ENCODE measurements around the gene ORC4. TPM values are rescaled to one million over a fixed set of nuclear protein-coding genes. Genes with fewer than 3 reads are reported as not detected.
A peak's percentile ranks its signal among the peaks of the same experiment; 100 is the strongest.
"Not testable (repeated sequence)": the region's sequence is repeated elsewhere in the genome, so short reads cannot be mapped to it uniquely, and the experiment has no call there.

ORC4 gene
- total RNA-seq, 1 donor from 2014 or later, result 36.2 TPM

DNA sequence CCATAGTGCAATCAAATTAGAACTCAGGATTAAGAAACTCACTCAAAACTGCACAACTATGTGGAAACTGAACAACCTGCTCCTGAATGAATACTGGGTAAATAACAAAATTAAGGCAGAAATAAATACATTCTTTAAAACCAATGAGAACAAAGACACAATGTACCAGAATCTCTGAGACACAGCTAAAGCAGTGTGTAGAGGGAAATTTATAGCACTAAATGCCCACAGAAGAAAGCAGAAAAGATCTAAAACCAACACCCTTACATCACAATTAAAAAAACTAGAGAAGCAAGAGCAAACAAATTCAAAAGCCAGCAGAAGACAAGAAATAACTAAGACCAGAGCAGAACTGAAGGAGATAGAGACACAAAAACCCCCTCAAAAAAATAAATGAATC, 18.1 kb downstream of the ORC4 start:
- H3K9me3 Mint-ChIP-seq, result peaks cover 15% of the 10 kb centered on the region
- H3K27ac Mint-ChIP-seq; H3K4me3 Mint-ChIP-seq; H3K4me1 Mint-ChIP-seq; intact Hi-C loops (cut with micrococcal nuclease); DNase-seq; H3K27me3 Mint-ChIP-seq: not testable (repeated sequence)
- H3K36me3 Mint-ChIP-seq (ENCODE audit: low read depth), result peaks cover 28% of the 10 kb centered on the region

DNA sequence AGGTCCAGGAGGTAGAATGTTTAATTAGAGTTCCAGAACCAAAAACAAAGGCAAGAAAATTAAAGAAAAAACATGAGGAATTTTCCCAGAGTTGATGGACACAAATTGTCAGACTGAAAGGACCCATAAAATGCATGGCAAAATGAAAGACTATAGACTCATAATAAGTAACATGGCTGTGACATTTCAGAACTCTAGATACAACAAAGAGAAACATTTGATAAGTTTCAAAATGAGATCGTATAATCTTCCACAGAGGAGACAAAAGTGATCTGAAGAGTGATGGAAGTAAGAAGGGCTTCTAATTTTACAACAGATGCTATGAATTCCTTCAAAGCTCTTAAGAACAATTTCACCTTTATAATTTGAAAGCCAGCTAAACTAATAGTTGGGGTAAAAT, 20.4 kb downstream of the ORC4 start:
- Mint-ChIP-seq H3K27me3 (no peaks in the 10 kb centered on the region), H3K4me1 (peaks cover 9% of the 10 kb centered on the region), H3K27ac (no peak overlapping the region), H3K9me3 (peaks cover 22% of the 10 kb centered on the region), H3K36me3 (ENCODE audit: low read depth) (peaks cover 29% of the 10 kb centered on the region), H3K4me3 (no peak overlapping the region)
- DNase-seq, result no peak
- intact Hi-C loops (cut with micrococcal nuclease), result no loop called here

DNA sequence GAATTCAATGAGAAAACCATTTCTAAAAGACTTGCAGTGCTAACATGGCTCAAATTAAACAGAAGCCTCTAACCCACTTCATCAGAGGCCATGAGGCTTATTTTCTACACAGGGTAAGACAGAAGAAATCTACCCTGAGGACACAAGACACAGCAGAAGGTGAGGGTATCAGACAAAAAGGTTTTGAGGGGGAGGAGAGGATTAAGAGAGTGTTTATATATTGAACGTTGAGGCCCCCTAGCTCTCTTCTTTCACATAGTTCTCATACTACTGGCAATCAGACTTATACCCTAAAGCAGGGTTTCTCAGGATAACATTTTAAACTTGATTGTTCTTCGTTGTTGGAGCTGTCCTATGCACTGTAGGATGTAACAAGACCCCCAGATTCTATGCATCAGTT, 21.4 kb downstream of the ORC4 start:
- Mint-ChIP-seq H3K4me1 (peaks cover 9% of the 10 kb centered on the region), H3K27ac (no peak overlapping the region), H3K27me3 (no peaks in the 10 kb centered on the region), H3K4me3 (no peak overlapping the region), H3K9me3 (peaks cover 22% of the 10 kb centered on the region), H3K36me3 (ENCODE audit: low read depth) (peaks cover 29% of the 10 kb centered on the region)
- no peak for DNase-seq
- intact Hi-C loops (cut with micrococcal nuclease), result no loop called here

DNA sequence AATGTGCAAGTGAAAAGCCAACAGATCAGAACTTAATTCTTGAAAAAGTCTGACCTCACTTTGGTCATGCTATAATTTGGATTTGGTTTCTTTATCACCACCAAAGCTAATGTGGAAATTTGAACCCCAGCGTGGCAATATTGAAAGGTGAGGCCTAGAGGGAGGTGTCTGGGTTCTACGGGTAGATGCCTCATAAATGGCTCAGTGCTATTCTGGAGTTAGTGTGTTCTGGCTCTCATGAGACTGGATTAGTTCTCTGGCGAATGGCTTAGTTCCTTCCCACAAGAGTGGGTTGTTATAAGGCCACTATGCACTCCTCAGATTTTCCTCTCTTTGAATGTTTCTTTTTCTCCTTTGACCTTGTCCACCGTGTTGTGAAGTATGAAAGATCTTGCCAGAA, 22.3 kb downstream of the ORC4 start:
- no peak for DNase-seq
- Mint-ChIP-seq H3K27ac (no peak overlapping the region), H3K9me3 (peaks cover 18% of the 10 kb centered on the region), H3K27me3 (no peaks in the 10 kb centered on the region), H3K36me3 (ENCODE audit: low read depth) (peaks cover 26% of the 10 kb centered on the region), H3K4me3 (no peak overlapping the region), H3K4me1 (peaks cover 9% of the 10 kb centered on the region)
- intact Hi-C loops (cut with micrococcal nuclease), result no loop called here

DNA sequence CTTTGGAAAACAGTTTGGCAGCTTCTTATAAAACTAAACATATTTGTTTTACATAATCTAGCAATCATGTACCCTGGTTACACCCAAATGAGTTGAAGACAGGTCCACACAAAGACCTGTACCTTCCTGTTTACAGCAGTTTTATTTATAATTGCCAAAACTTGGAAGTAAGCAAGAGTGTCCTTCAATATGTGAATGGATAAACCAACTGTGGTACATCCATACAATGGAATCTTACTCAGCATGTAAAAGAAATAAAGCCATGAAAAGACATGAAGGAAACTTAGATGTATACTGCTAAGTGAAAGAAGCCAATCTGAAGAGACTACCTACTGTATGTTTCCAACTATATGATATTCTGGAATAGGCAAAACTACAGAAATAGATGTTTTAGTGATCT, 23.7 kb downstream of the ORC4 start:
- DNase-seq, result no peak
- no peak overlapping the region for H3K4me3 Mint-ChIP-seq
- peaks cover 18% of the 10 kb centered on the region for H3K36me3 Mint-ChIP-seq (ENCODE audit: low read depth)
- intact Hi-C loops (cut with micrococcal nuclease), result no loop called here
- H3K9me3 Mint-ChIP-seq, result peaks cover 8% of the 10 kb centered on the region
- no peaks in the 10 kb centered on the region for H3K27me3 Mint-ChIP-seq
- H3K27ac Mint-ChIP-seq, result no peak overlapping the region
- H3K4me1 Mint-ChIP-seq, result peaks cover 14% of the 10 kb centered on the region

DNA sequence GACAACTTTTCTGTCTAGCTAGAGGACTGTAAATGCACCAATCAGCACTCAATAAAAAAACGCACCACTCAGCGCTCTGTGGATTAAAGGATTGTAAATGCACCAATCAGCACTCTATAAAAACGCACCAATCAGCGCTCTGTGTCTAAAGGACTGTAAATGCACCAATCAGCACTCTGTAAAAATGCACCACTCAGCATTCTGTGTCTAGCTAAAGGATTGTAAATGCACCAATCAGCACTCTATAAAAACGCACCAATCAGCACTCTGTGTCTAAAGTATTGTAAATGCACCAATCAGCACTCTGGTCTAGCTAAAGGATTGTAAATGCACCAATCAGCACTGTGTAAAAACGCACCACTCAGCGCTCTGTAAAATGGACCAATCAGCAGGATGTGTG, 25.6 kb downstream of the ORC4 start:
- H3K9me3 Mint-ChIP-seq; intact Hi-C loops (cut with micrococcal nuclease); DNase-seq; H3K27me3 Mint-ChIP-seq; H3K4me3 Mint-ChIP-seq; H3K27ac Mint-ChIP-seq: not testable (repeated sequence)
- Mint-ChIP-seq H3K4me1 (peaks cover 12% of the 10 kb centered on the region), H3K36me3 (ENCODE audit: low read depth) (peaks cover 16% of the 10 kb centered on the region)

DNA sequence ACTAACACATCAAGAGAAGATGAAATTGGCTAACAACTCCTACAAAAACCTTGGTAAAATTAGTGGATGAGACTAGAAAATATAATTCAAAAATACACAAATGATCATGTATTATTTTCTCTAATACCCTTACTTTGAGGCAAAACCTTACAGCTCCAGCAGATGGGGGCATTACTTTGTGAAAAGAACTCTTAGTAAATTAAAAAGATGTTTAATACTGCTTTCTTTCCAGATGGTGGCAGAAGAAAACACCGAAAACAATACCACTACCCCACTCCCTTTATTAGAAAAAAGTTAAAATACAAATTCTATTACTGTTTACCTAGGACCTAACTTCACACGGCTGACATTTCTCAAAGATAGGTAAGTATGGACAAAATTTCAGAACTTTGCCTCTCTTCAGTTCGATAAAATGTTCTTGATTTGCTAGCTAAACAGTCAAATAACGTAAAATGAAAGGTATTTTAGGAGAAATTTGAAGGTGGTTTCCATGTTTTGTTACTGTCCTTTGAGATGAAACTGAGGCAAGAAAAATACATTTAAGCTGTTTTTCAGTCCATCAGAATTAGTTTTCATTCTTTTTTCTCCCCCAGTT, 30.6 kb downstream of the ORC4 start:
- no peak overlapping the region for H3K27ac Mint-ChIP-seq
- intact Hi-C loops (cut with micrococcal nuclease), result loop anchor here (1.0 to 5.0 kb wide), 3 partner anchors 211 to 997 kb away; no protein-coding TSS in a partner anchor

GRCh38 chr2:147989102-147989501, 31.4 kb downstream of the ORC4 start:
- Mint-ChIP-seq H3K27ac (no peak overlapping the region), H3K4me3 (no peak overlapping the region), H3K4me1 (peaks cover 7% of the 10 kb centered on the region), H3K27me3 (no peaks in the 10 kb centered on the region), H3K9me3 (no peaks in the 10 kb centered on the region), H3K36me3 (ENCODE audit: low read depth) (peaks cover 1% of the 10 kb centered on the region)
- no peak for DNase-seq
- intact Hi-C loops (cut with micrococcal nuclease), result loop anchor here (1.0 to 5.0 kb wide), 2 partner anchors 212 to 998 kb away; no protein-coding TSS in a partner anchor

More for the DNA sequence above, 30.6 kb downstream of the ORC4 start:
- H3K9me3 Mint-ChIP-seq, result no peaks in the 10 kb centered on the region
- peaks cover 5% of the 10 kb centered on the region for H3K36me3 Mint-ChIP-seq (ENCODE audit: low read depth)
- DNase-seq, result peak; percentile 72
- no peak overlapping the region for H3K4me3 Mint-ChIP-seq
- peaks cover 7% of the 10 kb centered on the region for H3K4me1 Mint-ChIP-seq
- H3K27me3 Mint-ChIP-seq, result no peaks in the 10 kb centered on the region

DNA sequence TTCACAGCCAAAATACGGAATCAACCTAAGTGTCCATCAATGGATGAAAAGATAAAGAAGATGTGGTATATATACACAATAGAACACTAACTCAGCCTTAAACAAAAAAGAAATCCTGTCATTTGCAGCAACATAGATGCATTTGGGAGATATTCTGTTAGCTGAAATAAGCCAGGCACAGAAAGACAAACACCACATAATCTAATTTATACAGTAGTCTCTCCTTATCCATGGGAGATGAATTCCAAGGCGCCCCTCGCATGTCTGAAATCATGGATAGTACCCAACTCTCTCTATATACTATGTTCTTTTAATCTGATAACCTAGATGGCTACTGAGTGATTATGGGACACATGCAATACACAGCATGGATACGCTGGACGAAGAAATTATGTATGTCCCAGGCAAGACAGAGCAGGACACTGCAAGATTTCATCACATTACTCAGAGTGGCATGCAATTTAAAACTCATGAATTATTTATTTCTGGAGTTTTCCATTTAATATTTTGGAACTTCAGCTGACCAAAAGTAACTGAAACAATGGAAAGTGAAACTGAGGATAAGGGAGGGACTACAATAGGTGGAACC, 39.5 kb downstream of the ORC4 start:
- no peak overlapping the region for H3K4me3 Mint-ChIP-seq
- H3K27ac Mint-ChIP-seq, result no peak overlapping the region
- DNase-seq, result no peak
- no peaks in the 10 kb centered on the region for H3K27me3 Mint-ChIP-seq
- H3K4me1 Mint-ChIP-seq, result peaks cover 6% of the 10 kb centered on the region
- no peaks in the 10 kb centered on the region for H3K9me3 Mint-ChIP-seq
- H3K36me3 Mint-ChIP-seq (ENCODE audit: low read depth), result peaks cover 10% of the 10 kb centered on the region
- intact Hi-C loops (cut with micrococcal nuclease), result no loop called here

DNA sequence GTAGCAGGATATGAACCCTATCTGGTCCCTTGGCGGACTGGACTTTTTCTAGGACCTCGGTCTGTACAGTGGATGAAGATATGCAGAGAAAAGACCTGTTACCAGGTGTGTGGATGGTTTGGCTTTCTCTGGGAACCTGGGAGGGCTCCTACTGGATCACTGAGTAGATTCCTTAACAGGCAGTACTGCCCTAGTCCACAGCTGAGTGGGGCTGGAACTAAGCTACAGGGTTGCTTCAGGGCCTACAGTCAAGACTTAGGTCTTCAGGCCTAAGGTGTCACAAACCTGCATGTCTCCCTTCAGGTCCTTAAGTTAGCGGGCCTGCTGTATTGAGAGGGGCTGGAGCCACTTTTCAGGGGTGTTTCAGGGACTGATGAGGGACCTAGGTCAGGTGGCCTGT, 42.9 kb downstream of the ORC4 start:
- no peak for DNase-seq
- Mint-ChIP-seq H3K4me3 (no peak overlapping the region), H3K27me3 (no peaks in the 10 kb centered on the region), H3K4me1 (peaks cover 4% of the 10 kb centered on the region), H3K36me3 (ENCODE audit: low read depth) (peaks cover 14% of the 10 kb centered on the region), H3K27ac (no peak overlapping the region), H3K9me3 (no peaks in the 10 kb centered on the region)
- intact Hi-C loops (cut with micrococcal nuclease), result no loop called here

DNA sequence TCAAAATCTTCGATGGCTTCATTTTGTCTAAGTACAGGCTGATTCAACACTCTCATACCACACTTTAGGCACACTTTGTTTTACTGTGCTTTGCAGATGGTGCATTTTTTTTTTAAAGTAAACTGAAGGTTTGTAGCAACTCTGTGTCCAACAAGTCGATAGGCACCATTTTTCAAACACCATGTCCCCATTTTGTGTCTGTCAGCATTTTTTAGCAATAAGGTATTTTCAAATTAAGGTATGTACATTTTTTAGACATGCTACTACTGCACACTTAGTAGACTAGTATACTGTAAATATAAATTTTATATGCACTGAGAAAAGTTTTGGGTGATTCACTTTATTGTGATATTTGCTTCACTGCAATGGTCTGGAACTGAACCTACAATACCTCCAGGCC, 44.4 kb downstream of the ORC4 start:
- no peaks in the 10 kb centered on the region for H3K27me3 Mint-ChIP-seq
- no peak for DNase-seq

DNA sequence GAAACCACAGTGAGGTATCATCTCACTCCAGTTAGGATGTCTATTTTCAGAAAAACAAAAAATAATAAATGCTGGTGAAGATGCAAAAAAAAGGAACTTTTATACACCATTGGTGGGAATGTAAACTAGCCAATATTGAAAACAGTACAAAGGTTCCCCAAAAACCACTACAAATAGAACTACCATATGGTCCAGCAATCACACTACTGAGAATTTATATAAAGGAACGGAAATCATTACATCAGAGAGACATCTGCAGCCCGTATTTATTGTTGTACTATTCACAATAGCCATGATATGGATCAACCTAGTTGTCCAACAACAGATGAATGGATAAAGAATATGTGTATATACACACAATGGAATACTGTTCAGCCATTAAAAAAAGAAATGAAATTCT, 52.0 kb downstream of the ORC4 start:
- DNase-seq, result no peak
- Mint-ChIP-seq H3K27ac (no peak overlapping the region), H3K27me3 (no peaks in the 10 kb centered on the region), H3K4me1 (peaks cover 2% of the 10 kb centered on the region), H3K9me3 (peaks cover 36% of the 10 kb centered on the region), H3K4me3 (no peak overlapping the region), H3K36me3 (ENCODE audit: low read depth) (peaks cover 60% of the 10 kb centered on the region)
- intact Hi-C loops (cut with micrococcal nuclease), result no loop called here

More for the DNA sequence above, 44.4 kb downstream of the ORC4 start:
- H3K27ac Mint-ChIP-seq, result no peak overlapping the region
- intact Hi-C loops (cut with micrococcal nuclease), result no loop called here
- peaks cover 3% of the 10 kb centered on the region for H3K4me1 Mint-ChIP-seq
- no peak overlapping the region for H3K4me3 Mint-ChIP-seq
- H3K9me3 Mint-ChIP-seq, result no peaks in the 10 kb centered on the region
- H3K36me3 Mint-ChIP-seq (ENCODE audit: low read depth), result peaks cover 20% of the 10 kb centered on the region

DNA sequence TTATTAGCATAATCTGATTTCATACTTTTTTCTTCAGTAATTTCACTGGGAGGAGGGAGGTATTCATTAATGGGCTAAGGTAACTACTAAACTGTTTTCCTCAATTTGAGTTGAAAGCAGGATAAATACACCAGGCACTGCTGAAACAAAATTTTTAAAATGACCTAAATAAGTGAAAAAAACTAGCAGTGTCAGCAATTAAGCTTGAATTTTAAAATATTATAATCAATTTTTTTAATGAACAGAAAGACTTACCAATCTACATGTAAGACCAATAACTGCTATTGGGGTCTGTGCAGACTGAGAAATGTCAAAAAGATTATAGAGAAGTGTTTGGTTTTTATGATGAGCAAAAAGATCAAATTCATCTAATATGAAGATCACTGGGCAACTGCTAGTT, 68.4 kb downstream of the ORC4 start:
- intact Hi-C loops (cut with micrococcal nuclease), result no loop called here
- DNase-seq, result no peak
- H3K27me3 Mint-ChIP-seq, result no peaks in the 10 kb centered on the region
- H3K36me3 Mint-ChIP-seq (ENCODE audit: low read depth), result peaks cover 22% of the 10 kb centered on the region
- no peak overlapping the region for H3K4me3 Mint-ChIP-seq
- no peaks in the 10 kb centered on the region for H3K9me3 Mint-ChIP-seq
- no peak overlapping the region for H3K27ac Mint-ChIP-seq
- H3K4me1 Mint-ChIP-seq, result no peaks in the 10 kb centered on the region

- no peak for DNase-seq
- Mint-ChIP-seq H3K4me1 (no peaks in the 10 kb centered on the region), H3K36me3 (ENCODE audit: low read depth) (peaks cover 14% of the 10 kb centered on the region), H3K27ac (no peak overlapping the region), H3K4me3 (no peak overlapping the region), H3K9me3 (no peaks in the 10 kb centered on the region), H3K27me3 (no peaks in the 10 kb centered on the region)
- intact Hi-C loops (cut with micrococcal nuclease), result no loop called here
Observed at GRCh38 chr2:147945660-147946059, 74.9 kb downstream of the ORC4 start.

- intact Hi-C loops (cut with micrococcal nuclease), result loop anchor here (5.0 to 10.0 kb wide), 2 partner anchors 705 to 1623 kb away; partner anchors contain the start of gene EPC2
- Mint-ChIP-seq H3K4me3 (no peak overlapping the region), H3K36me3 (ENCODE audit: low read depth) (peaks cover 14% of the 10 kb centered on the region), H3K9me3 (no peaks in the 10 kb centered on the region), H3K4me1 (peaks cover 2% of the 10 kb centered on the region), H3K27ac (no peak overlapping the region), H3K27me3 (no peaks in the 10 kb centered on the region)
- no peak for DNase-seq
Observed at GRCh38 chr2:147939313-147939712, 81.2 kb downstream of the ORC4 start.

Measured in activated CD4-positive, alpha-beta T cell treated with anti-CD3 and anti-CD28 coated beads, Interleukin-2, amount 10 ng/mL, durations not matched to agents 24 days and 14 days (primary cell).